Loucy (cell line): ENCODE data around the gene ADAT2.
"Not testable (repeated sequence)": the region's sequence is repeated elsewhere in the genome, so short reads cannot be mapped to it uniquely, and the experiment has no call there.

Experiments used
- H2AFZ ChIP-seq: fragments of 200-600 bp; sonication (generic); 2 replicates; pipeline ENCODE4 v1.6.0; 2016; ENCODE audit warnings: antibody characterized with exemption, mild to moderate bottlenecking, low read length, moderate library complexity
- H3F3A ChIP-seq: fragments of 200-600 bp; 2 replicates; pipeline ENCODE4 v1.6.0; 2016; ENCODE audit warnings: antibody characterized with exemption, low read depth, mild to moderate bottlenecking
- H3K27me3 ChIP-seq: fragments of 200-600 bp; sonication (generic); 2 replicates; pipeline ENCODE4 v1.6.1; 2014; ENCODE audit warnings: low read length, mild to moderate bottlenecking; ENCODE audit not compliant: insufficient read depth, poor library complexity, severe bottlenecking
- H3K36me3 ChIP-seq: fragments of 200-600 bp; sonication (generic); 2 replicates; pipeline ENCODE4 v1.6.1; 2016; ENCODE audit warnings: low read length; ENCODE audit not compliant: insufficient read depth
- H3K4me1 ChIP-seq: fragments of 200-600 bp; sonication (generic); 2 replicates; pipeline ENCODE4 v1.5.1; 2014; ENCODE audit warnings: low read length, mild to moderate bottlenecking; ENCODE audit not compliant: insufficient read depth, poor library complexity, severe bottlenecking
- H3K4me2 ChIP-seq: fragments of 200-600 bp; sonication (generic); 2 replicates; pipeline ENCODE4 v1.6.0; 2014; ENCODE audit warnings: antibody characterized with exemption, low read length, low read depth, mild to moderate bottlenecking; ENCODE audit not compliant: poor library complexity, severe bottlenecking
- H3K4me3 ChIP-seq: fragments of 200-600 bp; sonication (generic); 2 replicates; pipeline ENCODE4 v1.5.1; 2014; ENCODE audit warnings: low read length, mild to moderate bottlenecking, mixed read lengths; ENCODE audit not compliant: poor library complexity, severe bottlenecking
- H3K79me2 ChIP-seq: fragments of 200-600 bp; sonication (generic); 2 replicates; pipeline ENCODE4 v1.6.1; 2014; ENCODE audit warnings: low read length; ENCODE audit not compliant: insufficient read depth
- H3K9ac ChIP-seq: fragments of 200-600 bp; sonication (generic); 2 replicates; pipeline ENCODE4 v1.6.0; 2014; ENCODE audit warnings: mild to moderate bottlenecking, low read depth, low read length, moderate library complexity; ENCODE audit not compliant: poor library complexity, severe bottlenecking
- H3K9me2 ChIP-seq: fragments of 200-600 bp; sonication (generic); replicated peaks from 2 replicates; pipeline ENCODE4 v1.6.1; 2016; ENCODE audit warnings: low read depth, low read length, mixed read lengths
- H3K9me3 ChIP-seq: fragments of 200-600 bp; sonication (generic); 2 replicates; pipeline ENCODE4 v1.6.1; 2014; ENCODE audit warnings: mild to moderate bottlenecking, antibody characterized with exemption, low read length, low read depth; ENCODE audit not compliant: insufficient read depth
- H4K20me1 ChIP-seq: fragments of 200-600 bp; sonication (generic); 2 replicates; pipeline ENCODE4 v1.6.0; 2014; ENCODE audit warnings: antibody characterized with exemption, low read length, mild to moderate bottlenecking; ENCODE audit not compliant: insufficient read depth, poor library complexity, severe bottlenecking
- EZH2phosphoT487 ChIP-seq: fragments of 200-600 bp; IDR thresholded peaks from 2 replicates; pipeline ENCODE4 v1.6.1; 2018; ENCODE audit warnings: antibody characterized with exemption, mild to moderate bottlenecking, moderate library complexity, borderline replicate concordance
- TF ChIP-seq, protein P1 (sequence below): fragments of 200-600 bp; sonication (generic); conservative IDR thresholded peaks from 2 replicates; pipeline ENCODE4 v1.5.1; 2014; ENCODE audit warnings: mild to moderate bottlenecking, antibody characterized with exemption, low read length

The ADAT2 gene

DNA sequence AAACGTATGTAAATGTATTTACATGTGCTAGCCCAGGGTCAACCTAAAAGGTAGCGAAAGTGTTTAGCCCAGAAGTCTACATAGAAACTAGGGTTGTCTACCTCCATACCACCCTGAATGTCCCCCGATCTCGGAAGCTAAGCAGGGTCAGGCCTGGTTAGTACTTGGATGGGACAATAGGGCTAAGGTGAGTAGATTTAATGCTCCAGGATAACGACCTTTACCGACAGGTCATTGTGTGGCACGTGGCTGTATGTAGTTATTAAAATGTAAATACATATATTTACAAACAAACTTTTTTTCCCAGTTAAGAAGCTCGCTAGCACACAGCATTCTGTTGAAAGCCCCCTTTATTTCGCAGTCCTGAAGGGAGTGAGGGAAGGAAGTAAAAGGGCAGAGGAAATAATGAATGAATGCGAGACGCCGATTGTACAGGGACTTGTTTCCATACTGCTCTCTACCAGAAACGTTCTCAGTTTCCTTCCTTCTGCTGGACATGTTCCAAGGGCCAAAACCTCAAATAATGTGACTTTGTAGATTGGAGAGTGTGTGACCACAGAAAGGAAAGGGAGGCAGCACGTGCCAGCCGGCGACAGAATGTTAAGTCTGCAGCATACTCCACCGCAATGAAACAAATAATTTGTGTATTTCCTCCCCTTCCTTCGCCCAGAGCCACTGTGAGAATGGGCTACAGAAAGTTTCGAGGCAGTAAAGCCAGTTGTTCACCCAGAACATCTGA is 612 bp downstream of the ADAT2 start:
- Histone ChIP-seq H4K20me1 (no peaks in the 10 kb centered on the region), H3K4me2 (peak overlapping the region; percentile 93), H3K27me3 (no peaks in the 10 kb centered on the region), H3K9ac (peak overlapping the region; percentile 82), H3F3A (peaks cover 13% of the 10 kb centered on the region; the same call in 1 of the 2 replicates), H3K36me3 (no peaks in the 10 kb centered on the region), H3K4me1 (peaks cover 48% of the 10 kb centered on the region), H3K9me2 (no peaks in the 10 kb centered on the region), H3K79me2 (peaks cover 64% of the 10 kb centered on the region), H3K9me3 (no peaks in the 10 kb centered on the region), H3K4me3 (peak overlapping the region; percentile 98), H2AFZ (peak overlapping the region; percentile 97)
- TF ChIP-seq, protein P1, sequence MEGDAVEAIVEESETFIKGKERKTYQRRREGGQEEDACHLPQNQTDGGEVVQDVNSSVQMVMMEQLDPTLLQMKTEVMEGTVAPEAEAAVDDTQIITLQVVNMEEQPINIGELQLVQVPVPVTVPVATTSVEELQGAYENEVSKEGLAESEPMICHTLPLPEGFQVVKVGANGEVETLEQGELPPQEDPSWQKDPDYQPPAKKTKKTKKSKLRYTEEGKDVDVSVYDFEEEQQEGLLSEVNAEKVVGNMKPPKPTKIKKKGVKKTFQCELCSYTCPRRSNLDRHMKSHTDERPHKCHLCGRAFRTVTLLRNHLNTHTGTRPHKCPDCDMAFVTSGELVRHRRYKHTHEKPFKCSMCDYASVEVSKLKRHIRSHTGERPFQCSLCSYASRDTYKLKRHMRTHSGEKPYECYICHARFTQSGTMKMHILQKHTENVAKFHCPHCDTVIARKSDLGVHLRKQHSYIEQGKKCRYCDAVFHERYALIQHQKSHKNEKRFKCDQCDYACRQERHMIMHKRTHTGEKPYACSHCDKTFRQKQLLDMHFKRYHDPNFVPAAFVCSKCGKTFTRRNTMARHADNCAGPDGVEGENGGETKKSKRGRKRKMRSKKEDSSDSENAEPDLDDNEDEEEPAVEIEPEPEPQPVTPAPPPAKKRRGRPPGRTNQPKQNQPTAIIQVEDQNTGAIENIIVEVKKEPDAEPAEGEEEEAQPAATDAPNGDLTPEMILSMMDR = no peak
- no peak for TF ChIP-seq EZH2phosphoT487

DNA sequence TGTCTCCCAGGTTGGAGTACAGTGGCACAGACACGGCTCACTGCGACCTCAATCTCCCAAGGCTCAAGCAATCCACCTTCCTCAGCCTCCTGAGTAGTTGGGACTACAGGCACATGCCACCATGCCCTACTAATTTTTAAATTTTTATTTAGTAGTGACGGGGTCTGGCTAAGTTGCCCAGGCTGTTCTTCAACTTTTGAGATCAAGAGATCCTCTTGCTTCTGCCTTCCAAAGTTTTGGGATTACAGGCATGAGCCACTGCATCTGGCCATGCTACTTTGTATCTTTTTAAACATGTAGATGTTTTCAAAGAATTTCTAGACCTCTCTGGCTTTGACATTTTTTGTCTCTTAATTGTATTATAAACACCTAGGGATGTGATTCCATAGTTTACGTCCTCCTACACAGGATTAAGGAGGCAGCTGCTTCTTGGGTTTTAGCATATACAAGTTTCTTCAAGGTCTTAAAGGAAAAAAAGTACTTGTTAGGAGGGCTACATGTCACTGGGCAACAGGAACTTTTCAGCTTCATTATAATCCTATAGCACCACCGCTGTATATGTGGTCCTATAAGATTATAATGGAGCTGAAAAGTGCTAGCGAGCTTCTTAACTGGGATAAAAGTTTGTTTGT is 1.3 kb downstream of the ADAT2 start:
- no peaks in the 10 kb centered on the region for H3K36me3 ChIP-seq
- peak overlapping the region; percentile 97 for H2AFZ ChIP-seq
- no peaks in the 10 kb centered on the region for H3K9me2 ChIP-seq
- no peaks in the 10 kb centered on the region for H4K20me1 ChIP-seq
- H3F3A ChIP-seq = peaks cover 13% of the 10 kb centered on the region; the same call in 1 of the 2 replicates
- TF ChIP-seq, protein P1 = no peak
- no peak for TF ChIP-seq EZH2phosphoT487
- H3K9ac ChIP-seq = peak overlapping the region; percentile 82
- H3K9me3 ChIP-seq = no peaks in the 10 kb centered on the region
- H3K4me2 ChIP-seq = peak overlapping the region; percentile 93
- no peaks in the 10 kb centered on the region for H3K27me3 ChIP-seq
- peak overlapping the region; percentile 98 for H3K4me3 ChIP-seq
- peaks cover 42% of the 10 kb centered on the region for H3K4me1 ChIP-seq
- H3K79me2 ChIP-seq = peaks cover 57% of the 10 kb centered on the region

DNA sequence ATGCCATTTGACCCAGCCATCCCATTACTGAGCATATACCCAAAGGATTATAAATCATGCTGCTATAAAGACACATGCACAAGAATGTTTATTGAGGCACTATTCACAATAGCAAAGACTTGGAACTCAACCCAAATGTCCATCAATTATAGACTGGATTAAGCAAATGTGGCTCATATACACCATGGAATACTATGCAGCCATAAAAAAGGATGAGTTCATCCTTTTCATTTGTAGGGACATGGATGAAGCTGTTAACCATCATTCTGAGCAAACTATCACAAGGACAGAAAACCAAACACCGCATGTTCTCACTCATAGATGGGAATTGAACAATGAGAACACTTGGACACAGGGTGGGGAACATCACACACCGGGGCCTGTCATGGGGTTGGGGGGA is 2.6 kb downstream of the ADAT2 start:
- peaks cover 46% of the 10 kb centered on the region for H3K79me2 ChIP-seq
- not testable (repeated sequence) for H3K36me3 ChIP-seq, H3K9ac ChIP-seq

More for the DNA sequence above, 2.6 kb downstream of the ADAT2 start:
- Histone ChIP-seq H3F3A (peaks cover 13% of the 10 kb centered on the region; the same call in 1 of the 2 replicates), H3K4me2 (peak overlapping the region; percentile 50), H3K4me1 (peaks cover 37% of the 10 kb centered on the region)
- H3K9me3 ChIP-seq, H4K20me1 ChIP-seq, H3K4me3 ChIP-seq, H3K27me3 ChIP-seq, H2AFZ ChIP-seq, H3K9me2 ChIP-seq: not testable (repeated sequence)
